HG03097 (cell line): Measurements from ENCODE around the gene C1orf105.

Experiments used
- ATAC-seq: cut with Tn5 transposase; IDR thresholded peaks from one replicate; pipeline ENCODE4 v1.9.1; 2021; ENCODE audit not compliant: unreplicated experiment, low FRiP score

C1orf105 gene

GRCh38 chr1:172517545-172517944, 97.1 kb downstream of the C1orf105 start:
- ATAC-seq = no peak
